ENCODE results near the gene TCEA3.

- TF ChIP-seq CTCF (IDR thresholded peaks at IDR 0.05) (no peak), POLR2A (IDR thresholded peaks at IDR 0.05) (peak; percentile 9 to 31)
These were observed at the start of gene TCEA3 for GRCh38 chr1:23424293-23425192.
